NCI-H2171 (cell line): ENCODE measurements around the gene TRNP1.
A peak's percentile ranks its signal among the peaks of the same experiment; 100 is the strongest.

Source experiments
- DNase-seq: peaks from one replicate; lab custom pipeline; 2025; lab: John Stamatoyannopoulos, UW

TRNP1 gene

GRCh38 chr1:27027575-27028250 lies 34.2 kb downstream of the TRNP1 start:
- DNase-seq, result no peak

GRCh38 chr1:27029517-27029916 lies 36.0 kb downstream of the TRNP1 start:
- no peak for DNase-seq

- peak; percentile 88 for DNase-seq
Observed at GRCh38 chr1:27031235-27032118, 38.0 kb downstream of the TRNP1 start.

DNA sequence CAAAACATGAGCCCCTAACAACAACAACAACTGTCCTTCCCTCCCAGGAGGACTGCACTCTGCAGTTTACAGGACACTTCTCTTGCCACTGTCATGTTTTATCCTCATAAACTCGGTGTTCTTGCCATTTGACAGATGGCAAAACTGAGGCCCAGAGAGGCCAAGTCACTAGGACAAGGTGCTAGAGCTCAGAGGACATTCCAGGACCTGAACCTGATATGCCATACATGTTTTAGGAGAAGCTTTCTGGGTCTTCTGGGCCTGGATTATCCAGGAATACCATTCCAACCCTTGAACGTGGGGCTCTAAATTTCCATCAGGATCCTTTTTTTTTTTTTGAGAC lies 38.6 kb downstream of the TRNP1 start:
- no peak for DNase-seq

DNA sequence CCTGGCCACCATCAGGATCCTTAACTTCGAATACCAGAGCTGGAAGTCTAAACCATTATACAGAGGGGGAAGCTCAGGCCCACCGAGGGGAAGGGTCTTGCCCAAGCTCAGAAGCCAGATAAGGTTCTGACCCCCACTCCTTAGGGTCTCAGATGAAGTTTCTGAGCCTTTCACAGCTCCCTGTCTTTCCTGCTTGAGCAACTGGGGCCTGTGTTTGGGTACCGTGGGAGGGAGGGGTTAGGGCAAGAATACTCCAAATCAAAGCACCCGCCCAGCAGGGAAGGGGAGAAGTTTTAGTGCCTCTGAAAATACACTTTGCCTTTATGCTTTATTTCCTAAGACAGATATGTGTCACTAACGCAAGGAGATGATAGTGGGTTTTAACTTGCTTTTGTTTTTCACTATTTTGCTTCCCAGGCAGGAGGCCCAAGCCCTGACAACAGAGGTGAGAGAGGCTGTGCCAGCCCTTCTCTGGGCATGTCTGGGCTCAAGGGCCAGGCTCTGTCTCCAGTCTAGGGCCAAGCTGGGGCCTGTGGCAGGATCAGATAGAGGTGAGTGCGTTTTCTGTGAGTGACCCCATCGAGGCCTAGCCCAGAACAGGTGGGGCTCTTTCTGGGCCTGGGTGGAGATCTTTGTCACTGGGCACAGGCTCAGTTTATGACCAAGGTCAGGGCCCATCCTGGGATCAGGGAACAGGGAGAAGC lies 39.7 kb downstream of the TRNP1 start:
- DNase-seq, result no peak

GRCh38 chr1:27035344-27035743 lies 41.9 kb downstream of the TRNP1 start:
- no peak for DNase-seq

DNA sequence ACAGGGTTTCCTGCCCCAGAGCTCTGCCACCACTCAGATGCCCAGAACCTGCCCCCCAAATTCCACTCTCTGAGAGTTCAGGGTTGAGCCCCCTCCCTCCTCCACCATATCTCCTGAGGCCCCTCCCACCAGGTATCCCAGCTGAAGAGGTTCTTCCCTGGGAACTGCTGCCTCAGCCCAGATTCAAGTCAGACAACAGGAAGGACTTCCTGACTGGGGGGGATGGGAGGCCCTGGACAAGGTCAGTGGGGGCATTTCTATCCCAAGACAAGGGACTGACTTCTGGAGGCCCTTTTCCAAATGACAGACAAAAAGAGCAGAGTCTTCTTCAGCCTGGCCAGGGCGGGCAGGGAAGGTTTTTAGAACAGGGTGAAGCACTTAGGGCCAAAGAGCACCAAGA lies 43.2 kb downstream of the TRNP1 start:
- DNase-seq, result no peak

GRCh38 chr1:27037518-27037917 lies 44.0 kb downstream of the TRNP1 start:
- DNase-seq, result peak; percentile 20

DNA sequence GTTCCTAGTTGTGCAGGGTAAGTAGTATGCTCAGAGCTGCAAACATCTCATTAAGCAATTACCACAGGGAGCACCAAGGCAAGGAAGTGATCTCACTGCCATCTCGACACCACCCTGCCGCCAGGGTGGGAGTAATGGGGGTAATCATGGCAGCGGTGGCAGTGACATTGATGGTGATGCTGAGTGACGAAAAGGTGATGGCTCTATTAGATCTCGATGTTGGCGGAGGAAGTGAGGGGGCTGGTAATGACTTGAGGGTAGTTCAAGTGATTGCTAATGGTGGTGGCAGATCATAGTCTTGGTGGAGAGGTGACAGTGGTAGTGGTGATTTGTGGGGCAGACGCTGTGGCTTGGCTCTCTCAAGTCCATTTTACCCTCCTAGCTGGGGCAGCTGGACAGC lies 44.5 kb downstream of the TRNP1 start:
- no peak for DNase-seq

GRCh38 chr1:27042670-27043069 lies 49.2 kb downstream of the TRNP1 start:
- DNase-seq, result no peak

DNA sequence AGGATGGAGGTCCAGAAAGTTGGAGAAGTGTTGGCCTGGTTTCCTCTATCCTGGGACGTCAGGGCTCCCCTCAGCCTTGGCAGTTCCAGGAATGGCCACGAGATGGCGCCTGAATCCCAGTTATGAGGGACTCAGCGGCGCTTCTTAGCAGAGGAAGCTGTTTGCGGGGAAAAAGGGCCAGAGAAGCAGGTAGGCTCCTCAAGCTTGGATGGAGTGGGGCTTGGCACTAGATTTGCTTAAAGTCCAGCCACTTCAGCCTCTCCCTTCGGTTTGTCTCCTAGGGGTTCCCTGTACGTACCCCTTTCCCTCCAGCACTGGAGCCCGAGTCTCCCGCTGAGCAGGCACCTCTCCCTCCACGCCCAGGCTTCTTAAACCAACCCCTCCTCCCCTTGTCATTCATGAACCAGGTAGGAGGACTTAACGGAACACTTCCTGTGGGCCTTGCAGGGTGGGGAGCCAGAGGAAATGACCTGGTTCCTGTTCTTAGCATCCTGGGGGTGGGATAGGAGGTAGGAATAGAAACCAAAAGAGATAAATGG lies 51.2 kb downstream of the TRNP1 start:
- DNase-seq, result peak; percentile 75

GRCh38 chr1:27045973-27046558 lies 52.6 kb downstream of the TRNP1 start:
- peak; percentile 52 for DNase-seq

- no peak for DNase-seq
Observed at GRCh38 chr1:27047914-27048313, 54.4 kb downstream of the TRNP1 start.

DNA sequence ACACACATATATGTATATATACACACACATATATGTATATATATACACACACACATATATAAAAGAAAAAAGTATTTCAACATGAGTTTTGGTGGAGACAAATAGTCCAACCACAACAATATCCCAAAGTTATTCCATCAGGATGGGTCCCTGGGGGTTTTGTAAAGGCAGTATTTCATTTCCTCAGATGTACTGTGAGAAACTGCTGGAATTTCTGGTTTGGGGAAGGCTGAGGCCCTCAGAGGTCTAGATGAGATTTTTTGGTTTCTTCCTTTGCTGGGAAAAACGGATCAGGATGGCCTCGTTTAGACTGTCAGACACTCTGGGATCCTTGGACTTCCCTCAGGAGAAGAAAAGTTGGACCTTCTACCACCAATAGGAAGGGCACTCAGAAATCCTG lies 55.6 kb downstream of the TRNP1 start:
- DNase-seq, result no peak

DNA sequence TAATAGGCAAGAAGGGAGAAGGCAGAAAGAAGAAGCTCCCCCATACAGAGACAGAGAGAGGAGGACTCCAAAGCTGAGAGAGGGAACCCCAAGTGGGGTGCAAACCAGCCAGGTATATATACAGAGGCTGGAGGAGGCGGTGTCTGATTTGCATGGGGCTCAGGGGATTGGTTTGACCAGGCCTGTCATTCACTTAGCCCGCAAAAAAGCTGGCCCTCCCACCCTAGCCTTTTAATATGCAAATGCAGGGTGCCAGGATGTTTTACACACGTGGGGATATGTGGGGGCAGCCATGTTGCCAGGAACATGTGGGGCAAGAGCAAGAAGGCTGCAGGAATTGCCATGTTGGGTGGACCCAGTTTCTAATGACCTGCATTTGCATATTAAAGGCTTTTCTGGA lies 56.1 kb downstream of the TRNP1 start:
- DNase-seq, result no peak
